GM06990 (cell line): ENCODE results near the gene IQSEC3.

Source experiments
- DNase-seq: peaks from one replicate; pipeline ENCODE4 v3.0.0-alpha.2; 2011; ENCODE audit not compliant: insufficient read length; ENCODE audit errors: extremely low read depth
- H3K27me3 ChIP-seq: replicated peaks from 2 replicates; pipeline ENCODE4 v1.6.0; 2011; ENCODE audit warnings: low read length; ENCODE audit not compliant: control insufficient read depth, insufficient read depth
- H3K36me3 ChIP-seq: 2 replicates; pipeline ENCODE4 v1.5.1; 2011; ENCODE audit warnings: low read length; ENCODE audit not compliant: control insufficient read depth, insufficient read depth
- H3K4me3 ChIP-seq: replicated peaks from 2 replicates; pipeline ENCODE4 v1.5.1; 2011; ENCODE audit warnings: low read depth, mild to moderate bottlenecking, control low read depth, low read length
- TF ChIP-seq, protein P1 (sequence below): IDR thresholded peaks from 2 replicates; pipeline ENCODE4 v1.5.1; 2011; ENCODE audit warnings: low read length, control low read depth, mild to moderate bottlenecking, inconsistent platforms; ENCODE audit not compliant: insufficient read depth, poor library complexity, severe bottlenecking

Gene IQSEC3

DNA sequence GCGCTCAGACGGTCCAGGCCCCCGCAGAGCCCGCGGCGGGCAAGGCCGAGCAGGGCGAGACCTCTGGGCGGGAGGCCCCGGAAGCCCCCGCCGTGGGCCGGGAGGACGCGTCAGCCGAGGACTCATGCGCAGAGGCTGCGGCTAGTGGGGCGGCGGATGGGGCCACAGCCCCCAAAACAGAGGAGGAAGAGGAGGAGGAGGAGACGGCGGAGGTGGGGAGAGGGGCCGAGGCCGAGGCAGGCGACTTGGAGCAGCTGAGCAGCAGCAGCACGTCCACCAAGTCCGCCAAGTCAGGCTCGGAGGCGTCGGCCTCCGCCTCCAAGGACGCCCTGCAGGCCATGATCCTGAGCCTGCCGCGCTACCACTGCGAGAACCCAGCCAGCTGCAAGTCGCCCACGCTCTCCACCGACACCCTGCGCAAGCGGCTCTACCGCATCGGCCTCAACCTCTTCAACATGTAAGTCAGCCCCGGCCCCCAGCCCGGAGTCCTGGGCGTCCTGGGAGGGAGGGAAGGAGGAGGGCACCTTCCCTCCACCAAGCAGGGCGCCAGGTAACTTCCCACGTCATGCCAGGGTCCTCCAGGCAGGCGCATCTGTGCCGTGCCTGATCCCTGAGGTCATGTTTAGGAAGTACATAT lies 72.4 kb downstream of the IQSEC3 start:
- Histone ChIP-seq H3K36me3 (no peaks in the 10 kb centered on the region), H3K27me3 (no peaks in the 10 kb centered on the region; the same call in 1 of the 2 replicates), H3K4me3 (no peak overlapping the region)
- TF ChIP-seq, protein P1, sequence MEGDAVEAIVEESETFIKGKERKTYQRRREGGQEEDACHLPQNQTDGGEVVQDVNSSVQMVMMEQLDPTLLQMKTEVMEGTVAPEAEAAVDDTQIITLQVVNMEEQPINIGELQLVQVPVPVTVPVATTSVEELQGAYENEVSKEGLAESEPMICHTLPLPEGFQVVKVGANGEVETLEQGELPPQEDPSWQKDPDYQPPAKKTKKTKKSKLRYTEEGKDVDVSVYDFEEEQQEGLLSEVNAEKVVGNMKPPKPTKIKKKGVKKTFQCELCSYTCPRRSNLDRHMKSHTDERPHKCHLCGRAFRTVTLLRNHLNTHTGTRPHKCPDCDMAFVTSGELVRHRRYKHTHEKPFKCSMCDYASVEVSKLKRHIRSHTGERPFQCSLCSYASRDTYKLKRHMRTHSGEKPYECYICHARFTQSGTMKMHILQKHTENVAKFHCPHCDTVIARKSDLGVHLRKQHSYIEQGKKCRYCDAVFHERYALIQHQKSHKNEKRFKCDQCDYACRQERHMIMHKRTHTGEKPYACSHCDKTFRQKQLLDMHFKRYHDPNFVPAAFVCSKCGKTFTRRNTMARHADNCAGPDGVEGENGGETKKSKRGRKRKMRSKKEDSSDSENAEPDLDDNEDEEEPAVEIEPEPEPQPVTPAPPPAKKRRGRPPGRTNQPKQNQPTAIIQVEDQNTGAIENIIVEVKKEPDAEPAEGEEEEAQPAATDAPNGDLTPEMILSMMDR: no peak
- DNase-seq: no peak

DNA sequence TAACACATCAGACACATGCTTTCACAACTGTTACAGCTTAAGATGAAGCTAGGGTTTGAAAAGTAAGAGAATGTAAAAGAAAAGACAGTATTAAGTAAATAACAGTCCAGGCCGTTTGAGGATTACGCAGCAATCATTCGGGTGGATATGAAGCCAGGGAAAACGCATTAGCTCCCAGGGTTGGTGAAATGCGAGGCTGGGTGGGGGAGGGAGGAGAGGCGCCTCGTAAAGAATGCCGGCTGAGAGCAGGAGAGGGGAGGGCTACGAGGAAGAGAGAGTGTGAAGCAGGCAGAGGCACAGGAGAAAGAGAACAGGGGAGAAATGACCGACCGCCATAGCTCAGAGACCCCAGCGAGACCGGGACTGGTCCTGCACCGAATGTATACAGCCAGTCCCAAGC lies 73.0 kb downstream of the IQSEC3 start:
- H3K4me3 ChIP-seq: no peak overlapping the region
- no peaks in the 10 kb centered on the region; the same call in 1 of the 2 replicates for H3K27me3 ChIP-seq
- no peaks in the 10 kb centered on the region for H3K36me3 ChIP-seq
- TF ChIP-seq, protein P1: no peak
- DNase-seq: no peak

DNA sequence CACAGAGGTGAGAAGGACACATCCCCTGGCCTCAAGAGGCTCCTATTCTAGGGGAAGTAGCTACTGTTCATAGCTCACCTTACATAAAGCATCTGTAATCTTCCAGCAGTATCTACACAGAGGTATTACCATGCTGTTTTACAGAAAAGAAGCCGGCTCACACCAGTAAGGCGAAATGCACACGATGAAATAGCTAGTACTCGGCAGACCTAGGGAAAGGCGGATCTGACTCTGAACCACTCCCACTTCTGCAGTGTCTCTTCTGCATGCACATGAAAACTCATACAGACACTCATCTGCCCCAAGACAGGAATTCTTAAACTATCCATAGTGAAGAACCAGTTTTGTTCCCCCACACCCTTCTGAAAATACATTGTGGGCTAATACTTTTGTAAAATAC lies 73.6 kb downstream of the IQSEC3 start:
- TF ChIP-seq, protein P1: no peak
- H3K36me3 ChIP-seq: no peaks in the 10 kb centered on the region
- H3K27me3 ChIP-seq: no peaks in the 10 kb centered on the region; the same call in 1 of the 2 replicates
- H3K4me3 ChIP-seq: no peak overlapping the region
- no peak for DNase-seq

DNA sequence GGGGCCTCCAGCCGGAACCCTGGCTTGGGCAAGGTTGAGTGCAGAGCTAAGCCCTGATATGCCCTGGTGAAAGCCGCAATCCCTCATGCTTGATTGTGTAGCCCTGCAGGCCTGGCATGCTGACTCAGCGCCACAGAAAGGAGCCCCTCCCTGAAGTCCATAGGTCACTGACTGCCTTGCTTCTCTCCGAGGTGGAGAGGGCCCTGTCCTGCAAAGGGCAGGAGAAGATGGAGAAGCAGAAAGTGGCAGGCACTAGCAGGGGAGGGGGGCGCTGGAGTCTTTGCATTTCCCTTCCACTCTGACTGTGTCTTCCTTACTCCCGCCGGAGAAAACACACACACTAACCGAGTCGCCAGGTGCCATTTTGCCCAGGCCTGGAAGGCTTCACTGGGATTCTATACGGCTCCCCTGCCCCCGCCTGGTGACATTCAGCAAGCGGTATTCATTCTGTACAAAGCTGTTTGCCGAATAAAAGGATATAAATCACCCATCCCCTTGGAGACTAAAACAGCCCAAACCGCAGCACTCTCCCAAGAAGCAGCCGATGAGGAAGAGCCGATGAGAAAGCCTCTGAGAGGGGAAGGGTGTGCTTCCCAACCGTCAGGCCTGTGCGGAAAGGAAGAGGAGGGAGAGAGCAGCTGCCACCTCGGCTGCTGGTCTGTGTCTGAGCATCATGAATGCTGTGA lies 77.5 kb downstream of the IQSEC3 start:
- Histone ChIP-seq H3K4me3 (no peak overlapping the region), H3K36me3 (no peaks in the 10 kb centered on the region), H3K27me3 (no peaks in the 10 kb centered on the region; the same call in 1 of the 2 replicates)
- DNase-seq: no peak
- TF ChIP-seq, protein P1: no peak

DNA sequence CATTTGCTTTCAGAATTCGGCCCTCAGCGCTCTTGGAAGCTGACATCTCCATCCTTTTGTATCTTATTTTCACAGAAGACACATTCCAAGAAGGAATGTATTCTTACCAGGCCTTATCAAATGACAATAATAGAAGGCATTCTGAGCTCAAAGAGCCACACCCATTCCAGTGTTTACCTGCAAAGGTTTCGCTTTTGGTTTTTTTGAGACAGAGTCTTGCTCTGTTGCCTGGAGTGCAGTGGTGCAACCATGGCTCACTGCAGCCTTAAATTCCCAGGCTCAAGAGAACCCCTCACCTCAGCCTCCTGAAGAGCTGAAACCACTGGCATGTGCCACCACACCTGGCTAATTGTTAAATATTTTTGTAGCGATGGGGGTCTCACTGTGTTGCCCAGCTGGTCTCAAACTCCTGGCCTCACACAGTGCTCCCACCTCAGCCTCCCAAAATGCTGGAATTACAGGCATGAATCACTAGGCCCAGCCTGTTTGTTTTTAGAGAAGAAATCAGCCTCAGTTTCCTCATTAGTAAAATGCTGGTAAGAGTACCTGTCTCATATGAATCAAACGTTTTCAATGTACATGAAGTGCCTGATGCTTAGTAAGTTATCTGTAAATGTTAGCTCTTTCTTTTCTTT lies 78.2 kb downstream of the IQSEC3 start:
- H3K36me3 ChIP-seq: no peaks in the 10 kb centered on the region
- H3K4me3 ChIP-seq: no peak overlapping the region
- TF ChIP-seq, protein P1: no peak
- DNase-seq: no peak
- no peaks in the 10 kb centered on the region; the same call in 1 of the 2 replicates for H3K27me3 ChIP-seq
